ENCODE results near the gene GRM4.

The GRM4 gene

DNA sequence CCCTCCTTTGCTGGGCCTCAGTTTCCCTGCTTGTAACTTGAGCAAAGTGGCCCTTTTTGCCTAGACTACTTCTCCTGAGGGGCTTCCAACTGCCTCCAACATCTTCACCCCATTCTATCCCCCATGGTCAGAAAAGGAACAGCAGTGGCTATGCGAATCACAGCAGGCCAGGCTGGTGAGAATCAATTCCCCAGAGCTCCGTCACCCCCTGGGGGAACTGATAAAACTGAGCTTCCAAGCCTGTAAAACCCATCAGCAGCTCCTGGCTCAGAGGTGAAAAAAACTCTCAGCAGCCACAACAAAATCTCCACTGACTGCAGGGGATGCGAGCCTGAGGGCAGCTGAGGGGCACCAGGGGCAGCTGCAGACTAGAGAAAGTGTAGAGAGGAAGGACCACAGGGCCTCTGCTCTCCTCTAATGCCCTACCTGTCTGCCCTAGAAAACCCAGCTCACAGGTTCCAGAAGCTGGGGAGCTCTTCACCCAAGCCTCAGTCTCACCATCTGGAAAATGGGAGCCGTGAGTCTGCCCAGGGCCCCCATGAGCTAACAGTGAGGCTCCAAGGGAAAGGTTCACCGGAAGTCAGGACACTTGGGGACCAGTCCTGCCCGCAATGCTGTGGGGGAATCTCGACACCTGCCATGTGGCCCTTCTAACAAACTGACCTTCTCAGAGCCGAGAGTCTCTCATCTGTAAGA is 120.6 kb downstream of the GRM4 start:
- no peak for DNase-seq
- H3K27ac ChIP-seq (ENCODE audit: insufficient read depth, low read length, poor library complexity, severe bottlenecking), result no peak overlapping the region
- no peak overlapping the region for H3K4me3 ChIP-seq (ENCODE audit: insufficient read depth, low read depth, low read length, poor library complexity, severe bottlenecking)
- H3K36me3 ChIP-seq (ENCODE audit: control insufficient read depth, insufficient read depth, low read length), result no peaks in the 10 kb centered on the region
- no peaks in the 10 kb centered on the region for H3K27me3 ChIP-seq (replicated peaks; ENCODE audit: control insufficient read depth, insufficient read depth, low read length, poor library complexity, severe bottlenecking)
- no peaks in the 10 kb centered on the region for H3K9me3 ChIP-seq (ENCODE audit: control insufficient read depth, low read length)
- no peaks in the 10 kb centered on the region for H3K4me1 ChIP-seq (ENCODE audit: control insufficient read depth, insufficient read depth, low read length, poor library complexity, severe bottlenecking)

DNA sequence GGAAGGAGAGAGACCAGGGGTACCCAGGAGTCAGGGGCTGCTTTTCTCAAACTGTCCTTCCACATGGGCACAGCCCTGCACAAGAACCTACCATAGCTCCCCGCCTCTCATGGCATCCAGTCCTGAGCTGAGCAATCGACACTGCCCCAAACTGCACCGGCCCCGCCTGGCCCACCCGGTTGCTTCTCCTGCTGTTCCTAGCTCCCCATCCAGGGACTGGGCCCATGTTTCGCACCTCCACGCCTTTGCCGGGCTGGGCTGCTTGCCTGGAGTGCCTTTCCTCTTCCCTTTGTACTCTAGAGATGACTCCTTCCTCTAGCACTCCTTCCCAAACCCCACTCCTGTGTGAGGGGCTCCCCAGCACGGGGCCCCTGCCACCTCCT is 123.0 kb downstream of the GRM4 start:
- H3K4me3 ChIP-seq (ENCODE audit: insufficient read depth, low read depth, low read length, poor library complexity, severe bottlenecking), result no peak overlapping the region
- no peak overlapping the region for H3K27ac ChIP-seq (ENCODE audit: insufficient read depth, low read length, poor library complexity, severe bottlenecking)
- H3K27me3 ChIP-seq (replicated peaks; ENCODE audit: control insufficient read depth, insufficient read depth, low read length, poor library complexity, severe bottlenecking), result no peaks in the 10 kb centered on the region
- no peaks in the 10 kb centered on the region for H3K4me1 ChIP-seq (ENCODE audit: control insufficient read depth, insufficient read depth, low read length, poor library complexity, severe bottlenecking)
- H3K9me3 ChIP-seq (ENCODE audit: control insufficient read depth, low read length), result no peaks in the 10 kb centered on the region
- no peaks in the 10 kb centered on the region for H3K36me3 ChIP-seq (ENCODE audit: control insufficient read depth, insufficient read depth, low read length)
- DNase-seq, result no peak

DNA sequence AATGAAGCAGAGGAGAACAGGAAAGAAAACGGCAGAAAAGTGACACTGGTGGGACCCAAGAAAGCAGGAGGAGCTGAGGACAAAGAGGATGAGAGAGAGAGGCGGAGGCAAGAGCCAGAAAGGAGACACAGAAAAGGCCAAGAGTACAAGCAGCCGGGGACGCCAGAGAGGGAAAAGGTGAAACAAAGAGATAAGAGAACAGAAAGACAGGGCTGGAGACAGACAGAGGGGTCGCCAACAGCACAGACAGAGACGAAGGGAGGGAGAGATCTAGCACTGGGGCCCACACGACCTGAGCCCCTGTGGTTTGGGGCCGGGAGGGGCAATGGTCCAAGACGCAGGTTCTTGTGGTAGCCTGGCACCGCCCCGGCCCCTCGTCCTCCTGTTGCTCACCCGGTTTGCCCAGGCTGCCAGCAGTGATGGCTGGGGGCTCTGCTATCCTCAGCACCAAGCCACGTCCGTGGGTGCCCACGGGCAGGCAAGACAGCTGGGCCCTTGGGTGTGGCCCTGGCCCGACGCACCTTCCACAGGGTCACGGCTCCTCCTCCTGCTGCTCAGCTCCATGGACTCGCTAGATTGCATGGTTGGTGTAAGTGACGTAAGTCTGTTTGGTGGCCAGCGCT is 123.5 kb downstream of the GRM4 start:
- Histone ChIP-seq H3K9me3 (ENCODE audit: control insufficient read depth, low read length) (no peaks in the 10 kb centered on the region), H3K4me1 (ENCODE audit: control insufficient read depth, insufficient read depth, low read length, poor library complexity, severe bottlenecking) (no peaks in the 10 kb centered on the region), H3K27me3 (replicated peaks; ENCODE audit: control insufficient read depth, insufficient read depth, low read length, poor library complexity, severe bottlenecking) (no peaks in the 10 kb centered on the region), H3K4me3 (ENCODE audit: insufficient read depth, low read depth, low read length, poor library complexity, severe bottlenecking) (no peak overlapping the region), H3K36me3 (ENCODE audit: control insufficient read depth, insufficient read depth, low read length) (no peaks in the 10 kb centered on the region), H3K27ac (ENCODE audit: insufficient read depth, low read length, poor library complexity, severe bottlenecking) (no peak overlapping the region)
- no peak for DNase-seq

DNA sequence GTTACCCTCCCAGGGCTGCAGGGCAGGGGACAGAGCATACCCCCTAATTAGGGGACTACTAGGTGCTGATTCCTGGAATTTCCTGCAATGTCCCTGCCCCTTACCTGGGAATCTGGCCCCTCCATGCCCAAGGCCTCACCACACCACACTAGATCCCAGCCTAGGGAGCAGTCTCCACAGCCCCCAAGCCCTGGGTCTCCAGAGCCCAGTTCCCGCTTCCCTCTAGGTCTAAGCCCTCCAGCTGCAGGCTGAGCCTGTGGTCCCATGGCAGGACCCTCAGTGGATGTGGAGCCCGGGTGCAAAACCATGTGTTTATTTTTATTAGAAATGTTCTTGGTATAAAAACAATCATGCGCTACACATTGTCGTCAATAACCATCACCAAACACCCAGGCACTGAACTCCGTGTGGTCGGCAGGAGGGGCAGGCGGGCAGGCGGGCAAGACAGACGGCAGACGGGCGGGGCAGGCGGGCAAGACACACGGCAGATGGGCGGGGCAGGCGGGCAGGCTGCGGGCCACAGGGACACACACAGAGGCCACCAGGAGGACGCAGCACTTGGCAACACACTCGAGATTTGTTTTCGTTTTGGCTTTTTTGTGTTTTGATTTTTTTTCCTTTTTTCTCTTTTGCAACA is 124.2 kb downstream of the GRM4 start:
- no peak overlapping the region for H3K4me3 ChIP-seq (ENCODE audit: insufficient read depth, low read depth, low read length, poor library complexity, severe bottlenecking)
- no peaks in the 10 kb centered on the region for H3K36me3 ChIP-seq (ENCODE audit: control insufficient read depth, insufficient read depth, low read length)
- DNase-seq, result no peak
- H3K4me1 ChIP-seq (ENCODE audit: control insufficient read depth, insufficient read depth, low read length, poor library complexity, severe bottlenecking), result no peaks in the 10 kb centered on the region
- no peaks in the 10 kb centered on the region for H3K9me3 ChIP-seq (ENCODE audit: control insufficient read depth, low read length)
- no peaks in the 10 kb centered on the region for H3K27me3 ChIP-seq (replicated peaks; ENCODE audit: control insufficient read depth, insufficient read depth, low read length, poor library complexity, severe bottlenecking)
- H3K27ac ChIP-seq (ENCODE audit: insufficient read depth, low read length, poor library complexity, severe bottlenecking), result no peak overlapping the region

- no peak for DNase-seq
- H3K9me3 ChIP-seq (ENCODE audit: control insufficient read depth, low read length), result no peaks in the 10 kb centered on the region
- H3K27me3 ChIP-seq (replicated peaks; ENCODE audit: control insufficient read depth, insufficient read depth, low read length, poor library complexity, severe bottlenecking), result no peaks in the 10 kb centered on the region
- no peak overlapping the region for H3K4me3 ChIP-seq (ENCODE audit: insufficient read depth, low read depth, low read length, poor library complexity, severe bottlenecking)
- no peak overlapping the region for H3K27ac ChIP-seq (ENCODE audit: insufficient read depth, low read length, poor library complexity, severe bottlenecking)
- no peaks in the 10 kb centered on the region for H3K36me3 ChIP-seq (ENCODE audit: control insufficient read depth, insufficient read depth, low read length)
- H3K4me1 ChIP-seq (ENCODE audit: control insufficient read depth, insufficient read depth, low read length, poor library complexity, severe bottlenecking), result no peaks in the 10 kb centered on the region
These were observed 124.9 kb downstream of the GRM4 start for GRCh38 chr6:34020807-34021553.

GRCh38 chr6:34020278-34020677 is 125.6 kb downstream of the GRM4 start:
- H3K9me3 ChIP-seq (ENCODE audit: control insufficient read depth, low read length), result no peaks in the 10 kb centered on the region
- DNase-seq, result no peak
- no peaks in the 10 kb centered on the region for H3K27me3 ChIP-seq (replicated peaks; ENCODE audit: control insufficient read depth, insufficient read depth, low read length, poor library complexity, severe bottlenecking)
- H3K36me3 ChIP-seq (ENCODE audit: control insufficient read depth, insufficient read depth, low read length), result no peaks in the 10 kb centered on the region
- H3K4me1 ChIP-seq (ENCODE audit: control insufficient read depth, insufficient read depth, low read length, poor library complexity, severe bottlenecking), result no peaks in the 10 kb centered on the region
- no peak overlapping the region for H3K27ac ChIP-seq (ENCODE audit: insufficient read depth, low read length, poor library complexity, severe bottlenecking)
- H3K4me3 ChIP-seq (ENCODE audit: insufficient read depth, low read depth, low read length, poor library complexity, severe bottlenecking), result no peak overlapping the region

GRCh38 chr6:34018961-34019606 is 126.8 kb downstream of the GRM4 start:
- Histone ChIP-seq H3K27ac (ENCODE audit: insufficient read depth, low read length, poor library complexity, severe bottlenecking) (no peak overlapping the region), H3K4me1 (ENCODE audit: control insufficient read depth, insufficient read depth, low read length, poor library complexity, severe bottlenecking) (no peaks in the 10 kb centered on the region), H3K27me3 (replicated peaks; ENCODE audit: control insufficient read depth, insufficient read depth, low read length, poor library complexity, severe bottlenecking) (no peaks in the 10 kb centered on the region)

GRCh38 chr6:34018026-34018425 is 127.9 kb downstream of the GRM4 start:
- Histone ChIP-seq H3K27ac (ENCODE audit: insufficient read depth, low read length, poor library complexity, severe bottlenecking) (no peak overlapping the region), H3K27me3 (replicated peaks; ENCODE audit: control insufficient read depth, insufficient read depth, low read length, poor library complexity, severe bottlenecking) (no peaks in the 10 kb centered on the region), H3K4me3 (ENCODE audit: insufficient read depth, low read depth, low read length, poor library complexity, severe bottlenecking) (no peak overlapping the region), H3K9me3 (ENCODE audit: control insufficient read depth, low read length) (no peaks in the 10 kb centered on the region), H3K36me3 (ENCODE audit: control insufficient read depth, insufficient read depth, low read length) (no peaks in the 10 kb centered on the region), H3K4me1 (ENCODE audit: control insufficient read depth, insufficient read depth, low read length, poor library complexity, severe bottlenecking) (no peaks in the 10 kb centered on the region)
- no peak for DNase-seq

More at GRCh38 chr6:34018961-34019606, 126.8 kb downstream of the GRM4 start:
- no peak overlapping the region for H3K4me3 ChIP-seq (ENCODE audit: insufficient read depth, low read depth, low read length, poor library complexity, severe bottlenecking)
- H3K9me3 ChIP-seq (ENCODE audit: control insufficient read depth, low read length), result no peaks in the 10 kb centered on the region
- DNase-seq, result no peak
- no peaks in the 10 kb centered on the region for H3K36me3 ChIP-seq (ENCODE audit: control insufficient read depth, insufficient read depth, low read length)

DNA sequence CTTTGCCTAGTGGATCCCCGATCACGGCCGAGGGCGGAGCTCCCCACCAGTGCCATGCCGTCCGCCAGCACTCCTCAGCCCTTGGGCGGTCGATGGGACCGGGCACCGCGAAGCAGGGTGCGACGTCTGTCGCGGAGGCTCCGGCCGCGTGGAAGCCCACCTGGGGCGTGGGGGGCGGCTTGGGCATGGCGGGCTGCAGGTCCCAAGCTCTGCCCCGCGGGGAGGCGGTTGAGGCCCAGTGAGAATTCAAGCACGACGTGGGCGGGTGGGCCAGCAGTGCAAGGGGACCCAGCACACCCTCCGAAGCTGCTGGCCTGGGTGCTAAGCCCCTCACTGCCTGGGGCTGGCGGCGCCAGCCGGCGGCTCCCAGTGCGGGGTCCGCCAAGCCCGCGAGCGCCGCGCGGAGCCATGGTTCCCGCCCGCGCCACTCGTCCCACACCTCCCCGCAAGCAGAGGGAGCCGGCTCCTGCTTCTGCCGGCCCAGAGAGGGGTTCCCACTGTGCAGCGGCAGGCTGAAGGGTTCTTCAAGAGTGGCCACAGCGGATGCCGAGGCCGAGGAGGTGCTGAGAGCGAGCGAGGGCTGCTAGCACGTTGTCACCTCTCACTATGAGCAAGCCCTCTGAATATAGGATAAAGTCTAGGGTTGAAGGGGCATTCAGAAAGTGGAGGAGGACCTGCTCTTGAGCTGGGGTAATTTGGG is 128.6 kb downstream of the GRM4 start:
- Histone ChIP-seq H3K4me1 (ENCODE audit: control insufficient read depth, insufficient read depth, low read length, poor library complexity, severe bottlenecking) (no peaks in the 10 kb centered on the region), H3K27ac (ENCODE audit: insufficient read depth, low read length, poor library complexity, severe bottlenecking) (no peak overlapping the region), H3K9me3 (ENCODE audit: control insufficient read depth, low read length) (no peaks in the 10 kb centered on the region), H3K27me3 (replicated peaks; ENCODE audit: control insufficient read depth, insufficient read depth, low read length, poor library complexity, severe bottlenecking) (no peaks in the 10 kb centered on the region), H3K4me3 (ENCODE audit: insufficient read depth, low read depth, low read length, poor library complexity, severe bottlenecking) (no peak overlapping the region), H3K36me3 (ENCODE audit: control insufficient read depth, insufficient read depth, low read length) (no peaks in the 10 kb centered on the region)
- DNase-seq, result no peak
